ENCODE results near the gene TRAPPC6A.

Gene TRAPPC6A

DNA sequence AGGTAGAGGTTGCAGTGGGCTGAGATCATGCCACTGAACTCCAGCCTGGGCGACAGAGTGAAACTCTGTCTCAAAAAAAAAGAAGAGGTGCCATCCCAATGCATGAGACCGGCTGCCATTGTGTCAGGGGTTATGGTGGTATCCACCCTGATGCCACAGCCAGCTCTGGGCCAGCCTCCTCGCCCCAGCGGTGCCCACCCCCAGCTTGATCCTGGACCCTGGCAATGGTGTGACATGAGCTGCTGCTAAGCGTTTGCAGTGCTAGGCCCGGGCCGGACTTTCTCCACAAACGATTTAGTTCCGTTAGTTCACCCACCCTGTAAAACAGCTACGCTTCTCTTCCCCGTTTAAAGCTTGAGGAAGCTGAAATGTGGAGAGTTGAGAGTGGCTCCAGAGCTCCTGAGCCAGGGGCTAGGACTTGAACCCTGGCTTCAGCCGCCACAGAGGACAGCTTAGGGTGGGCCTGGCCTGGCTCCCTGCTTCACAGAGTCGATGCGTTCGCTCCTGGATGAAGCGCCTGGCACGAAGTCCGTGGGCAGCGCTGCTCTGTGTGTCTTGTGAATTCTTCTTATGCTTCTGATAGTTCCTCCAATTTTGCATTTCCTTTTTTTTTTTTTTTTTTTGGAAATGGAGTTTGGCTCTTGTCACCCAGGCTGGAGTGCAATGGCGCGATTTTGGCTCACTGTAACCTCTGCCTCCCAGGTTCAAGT lies 42.7 kb downstream of the TRAPPC6A start:
- ChIA-PET CTCF (interaction anchor here (1.5 kb wide), 1 partner anchor 10 kb away, joined by 3 read pairs; no protein-coding TSS in a partner anchor), POLR2A (no interaction called here)
- TF ChIP-seq ZNF384 (IDR thresholded peaks at IDR 0.05) (no peak), FOXK2 (IDR thresholded peaks at IDR 0.05) (no peak), FOXM1 (IDR thresholded peaks at IDR 0.05; ENCODE audit: borderline replicate concordance) (no peak)
- no peak for DNase-seq (ENCODE audit: extremely low spot score)

DNA sequence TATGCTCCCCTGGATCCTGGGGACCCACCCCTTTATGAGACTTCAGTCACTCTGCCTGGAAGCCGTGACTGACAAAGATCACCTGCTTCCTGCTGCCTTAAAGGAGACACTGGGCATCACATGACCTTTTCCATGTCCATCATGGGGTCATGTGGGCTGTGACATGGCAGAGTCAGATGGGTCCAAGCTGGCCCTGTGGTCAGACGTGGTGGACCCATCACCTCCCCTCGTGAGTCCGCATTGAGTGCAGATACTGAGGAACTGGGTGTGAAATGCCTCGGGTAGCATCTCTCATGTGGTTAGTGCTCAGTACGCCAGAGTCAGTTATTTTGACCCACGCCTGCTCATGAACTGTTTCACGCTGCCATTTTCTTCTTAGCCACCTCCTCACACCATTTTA lies 44.4 kb downstream of the TRAPPC6A start:
- no peak for DNase-seq (ENCODE audit: extremely low spot score)
- no peak for TF ChIP-seq FOXK2 (IDR thresholded peaks at IDR 0.05)
- TF ChIP-seq LEF1 (IDR thresholded peaks at IDR 0.05; ENCODE audit: borderline replicate concordance), result no peak
- TF ChIP-seq FOXA1 (IDR thresholded peaks at IDR 0.05), result no peak
- no peak for TF ChIP-seq SUZ12 (IDR thresholded peaks at IDR 0.05)
- TF ChIP-seq ARNT (IDR thresholded peaks at IDR 0.05), result no peak
- TF ChIP-seq, protein P1, sequence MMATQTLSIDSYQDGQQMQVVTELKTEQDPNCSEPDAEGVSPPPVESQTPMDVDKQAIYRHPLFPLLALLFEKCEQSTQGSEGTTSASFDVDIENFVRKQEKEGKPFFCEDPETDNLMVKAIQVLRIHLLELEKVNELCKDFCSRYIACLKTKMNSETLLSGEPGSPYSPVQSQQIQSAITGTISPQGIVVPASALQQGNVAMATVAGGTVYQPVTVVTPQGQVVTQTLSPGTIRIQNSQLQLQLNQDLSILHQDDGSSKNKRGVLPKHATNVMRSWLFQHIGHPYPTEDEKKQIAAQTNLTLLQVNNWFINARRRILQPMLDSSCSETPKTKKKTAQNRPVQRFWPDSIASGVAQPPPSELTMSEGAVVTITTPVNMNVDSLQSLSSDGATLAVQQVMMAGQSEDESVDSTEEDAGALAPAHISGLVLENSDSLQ (IDR thresholded peaks at IDR 0.05), result no peak
- TF ChIP-seq FOXM1 (IDR thresholded peaks at IDR 0.05; ENCODE audit: borderline replicate concordance), result no peak
- no peak for TF ChIP-seq BHLHE40 (IDR thresholded peaks at IDR 0.05; ENCODE audit: borderline replicate concordance)
- no peak for TF ChIP-seq ZNF384 (IDR thresholded peaks at IDR 0.05)
- TF ChIP-seq CTBP1 (IDR thresholded peaks at IDR 0.05; ENCODE audit: borderline replicate concordance), result no peak
- no peak for TF ChIP-seq HDGF (IDR thresholded peaks at IDR 0.05; ENCODE audit: borderline replicate concordance)
- ChIA-PET CTCF (interaction anchor here (1.5 kb wide), 1 partner anchor 9 kb away, joined by 3 read pairs; no protein-coding TSS in a partner anchor), POLR2A (no interaction called here)

DNA sequence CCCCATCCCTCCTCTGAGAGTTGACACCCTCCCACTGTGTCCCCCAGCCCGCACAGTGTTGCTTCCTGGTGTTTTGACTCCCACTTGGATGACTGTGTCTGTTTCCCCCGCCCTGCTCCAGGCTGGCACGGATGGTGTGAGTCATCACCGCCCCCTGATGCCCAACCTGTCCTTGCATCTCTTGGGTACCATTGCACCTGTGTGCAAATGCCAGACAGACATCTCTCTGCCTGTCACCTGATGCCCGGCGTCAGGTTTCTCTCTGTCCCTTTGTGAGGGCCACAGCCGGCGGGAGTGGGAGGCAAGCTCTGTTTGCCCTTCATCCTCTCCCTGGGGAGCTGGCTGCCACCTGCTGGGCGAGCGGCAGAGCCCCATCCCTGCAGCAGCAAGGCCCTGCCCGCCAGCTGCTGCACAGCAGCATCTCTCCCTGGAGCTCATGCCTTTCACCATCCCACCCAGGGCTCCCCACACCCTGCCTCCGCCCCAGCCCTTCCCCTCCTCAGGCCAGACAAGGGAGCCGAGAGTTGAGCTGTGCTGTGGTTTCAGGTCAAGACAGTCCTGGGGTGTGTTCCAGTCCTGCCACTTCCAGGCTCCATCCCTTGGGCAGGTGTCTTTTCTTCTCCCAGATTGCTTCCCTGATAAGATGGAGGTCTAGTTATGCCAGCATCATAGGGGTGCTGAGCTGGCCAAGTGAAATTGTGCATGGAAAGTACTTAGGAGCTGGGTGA lies 47.0 kb downstream of the TRAPPC6A start:
- ChIA-PET POLR2A (interaction anchor here (1.3 kb wide), 1 partner anchor 39 kb away, joined by 3 read pairs; no protein-coding TSS in a partner anchor), CTCF (interaction anchor here (0.6 kb wide), 1 partner anchor 17 kb away, joined by 5 read pairs; no protein-coding TSS in a partner anchor)
- TF ChIP-seq ARNT (IDR thresholded peaks at IDR 0.05) (no peak), ZNF384 (IDR thresholded peaks at IDR 0.05) (no peak), SUZ12 (IDR thresholded peaks at IDR 0.05) (no peak), BHLHE40 (IDR thresholded peaks at IDR 0.05; ENCODE audit: borderline replicate concordance) (no peak), SP1 (IDR thresholded peaks at IDR 0.05) (no peak), FOXA1 (IDR thresholded peaks at IDR 0.05) (no peak), ELF4 (IDR thresholded peaks at IDR 0.05) (no peak), FOXK2 (IDR thresholded peaks at IDR 0.05) (no peak), CTBP1 (IDR thresholded peaks at IDR 0.05; ENCODE audit: borderline replicate concordance) (no peak), LEF1 (IDR thresholded peaks at IDR 0.05; ENCODE audit: borderline replicate concordance) (no peak), NFRKB (IDR thresholded peaks at IDR 0.05) (no peak), TARDBP (IDR thresholded peaks at IDR 0.05) (no peak), HDGF (IDR thresholded peaks at IDR 0.05; ENCODE audit: borderline replicate concordance) (no peak), L3MBTL2 (conservative IDR thresholded peaks at IDR 0.05) (no peak)
- TF ChIP-seq, protein P1 (IDR thresholded peaks at IDR 0.05), result no peak
- no peak for DNase-seq (ENCODE audit: extremely low spot score)

DNA sequence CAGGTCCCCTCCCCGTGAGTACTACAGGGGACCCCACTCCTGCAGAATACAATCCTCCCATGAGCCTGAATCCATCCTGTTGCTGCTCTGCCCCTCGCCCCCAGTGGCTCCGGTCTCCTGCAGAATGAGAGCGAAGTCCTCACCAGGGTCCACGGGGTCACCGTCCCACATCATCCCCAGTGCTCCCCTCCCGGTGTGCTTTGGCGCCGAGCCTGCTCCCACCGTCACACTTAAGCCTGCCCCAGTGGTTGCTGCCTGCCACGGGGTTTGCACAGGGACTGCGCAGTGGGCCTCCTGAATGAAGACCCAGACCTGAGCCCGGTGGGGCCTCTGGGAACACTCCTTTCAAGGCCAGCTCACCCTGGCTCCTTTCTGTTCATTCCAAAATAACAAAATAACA lies 47.8 kb downstream of the TRAPPC6A start:
- ChIA-PET POLR2A (no interaction called here), CTCF (no interaction called here)
- DNase-seq (ENCODE audit: extremely low spot score), result no peak
- TF ChIP-seq NFRKB (IDR thresholded peaks at IDR 0.05), result no peak
- TF ChIP-seq LEF1 (IDR thresholded peaks at IDR 0.05; ENCODE audit: borderline replicate concordance), result no peak
- TF ChIP-seq FOXM1 (IDR thresholded peaks at IDR 0.05; ENCODE audit: borderline replicate concordance), result no peak
- no peak for TF ChIP-seq ARNT (IDR thresholded peaks at IDR 0.05)
- TF ChIP-seq, protein P1 (IDR thresholded peaks at IDR 0.05), result no peak
- no peak for TF ChIP-seq ZNF384 (IDR thresholded peaks at IDR 0.05)
- no peak for TF ChIP-seq CTBP1 (IDR thresholded peaks at IDR 0.05; ENCODE audit: borderline replicate concordance)

DNA sequence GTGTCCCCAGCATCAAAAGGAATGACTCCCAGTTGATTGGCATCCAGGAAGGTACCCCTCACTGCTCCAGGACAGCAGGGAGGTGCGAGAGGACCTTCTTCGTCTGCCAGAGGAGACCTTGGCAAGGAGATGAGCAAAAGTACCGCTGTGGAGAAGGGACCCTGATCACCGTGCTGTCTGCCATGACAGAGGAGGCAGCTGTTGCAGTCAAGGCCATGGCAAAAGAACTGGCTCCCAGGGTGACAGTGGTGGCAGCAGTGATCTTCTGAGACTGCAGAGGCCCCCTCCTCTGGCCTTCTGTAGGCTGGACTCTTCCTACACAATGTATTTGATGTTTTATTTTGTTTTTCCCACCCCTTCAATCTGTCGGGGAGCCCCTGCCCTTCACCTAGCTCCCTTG lies 49.2 kb downstream of the TRAPPC6A start:
- DNase-seq (ENCODE audit: extremely low spot score), result no peak
- TF ChIP-seq ZNF384 (IDR thresholded peaks at IDR 0.05) (no peak), CTBP1 (IDR thresholded peaks at IDR 0.05; ENCODE audit: borderline replicate concordance) (no peak), SP1 (IDR thresholded peaks at IDR 0.05) (no peak), SUZ12 (IDR thresholded peaks at IDR 0.05) (no peak), FOXK2 (IDR thresholded peaks at IDR 0.05) (no peak), TARDBP (IDR thresholded peaks at IDR 0.05) (no peak)
- CTCF ChIA-PET, result no interaction called here
- POLR2A ChIA-PET, result no interaction called here

DNA sequence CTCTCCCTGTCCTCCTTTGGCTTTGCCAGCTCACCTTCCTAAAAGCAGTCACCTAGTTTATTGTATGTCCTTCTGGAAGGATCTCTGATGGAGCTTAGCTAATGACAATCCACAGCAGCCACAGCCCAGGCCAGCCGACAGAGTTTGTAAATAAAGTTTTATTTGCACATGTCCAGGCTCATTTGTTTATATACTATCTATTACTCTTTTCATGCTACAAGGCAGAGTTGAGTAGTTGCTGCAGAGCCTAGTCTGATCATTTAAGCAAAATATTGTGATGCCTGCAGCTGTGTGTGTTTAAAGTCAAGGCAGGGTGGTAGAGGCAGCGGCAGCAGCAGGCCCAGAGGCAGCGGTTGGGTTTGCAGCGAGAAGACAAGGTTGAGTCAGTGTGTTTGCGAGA lies 49.9 kb downstream of the TRAPPC6A start:
- ChIA-PET POLR2A (no interaction called here), CTCF (interaction anchor here (0.6 kb wide), 1 partner anchor 15 kb away, joined by 8 read pairs; no protein-coding TSS in a partner anchor)
- no peak for TF ChIP-seq HDGF (IDR thresholded peaks at IDR 0.05; ENCODE audit: borderline replicate concordance)
- no peak for TF ChIP-seq BHLHE40 (IDR thresholded peaks at IDR 0.05; ENCODE audit: borderline replicate concordance)
- TF ChIP-seq L3MBTL2 (conservative IDR thresholded peaks at IDR 0.05), result no peak
- no peak for TF ChIP-seq ARNT (IDR thresholded peaks at IDR 0.05)
- no peak for TF ChIP-seq ELF4 (IDR thresholded peaks at IDR 0.05)
- TF ChIP-seq FOXA1 (IDR thresholded peaks at IDR 0.05), result no peak
- no peak for TF ChIP-seq TARDBP (IDR thresholded peaks at IDR 0.05)
- TF ChIP-seq SP1 (IDR thresholded peaks at IDR 0.05), result no peak
- DNase-seq (ENCODE audit: extremely low spot score), result no peak
